Ovary (tissue), 9 donors: ENCODE measurements around the gene CHRNB1. TPM values are rescaled to one million over a fixed set of nuclear protein-coding genes. Genes with fewer than 3 reads are reported as not detected.

Source experiments
- DNase-seq, 5 donors: peaks; one replicate each; pipeline ENCODE4 v3.0.0-alpha.2; 2019 to 2020
- H3K27ac ChIP-seq, 2 donors: fragments of 200-600 bp; one replicate each; pipeline versions ENCODE4 v1.5.1 to v1.8.0; 2019 to 2022
- H3K27me3 ChIP-seq: fragments of 200-600 bp; one replicate; pipeline ENCODE4 v1.8.0; 2022
- H3K36me3 ChIP-seq: fragments of 200-600 bp; sonication (generic); one replicate; pipeline ENCODE4 v1.5.1; 2019
- H3K4me1 ChIP-seq: one replicate; pipeline ENCODE4 v1.8.1; 2013; ENCODE audit warnings: mild to moderate bottlenecking, moderate library complexity; ENCODE audit not compliant: insufficient read depth
- H3K4me3 ChIP-seq: fragments of 200-600 bp; sonication (generic); one replicate; pipeline ENCODE4 v1.5.1; 2017
- H3K9me3 ChIP-seq, 2 donors: fragments of 200-600 bp in 1 of 2; sonication (generic) in 1 of 2; one replicate each; pipeline versions ENCODE4 v1.5.1 to v1.8.1; 2013 to 2019; ENCODE audit warnings: mild to moderate bottlenecking in 1 of 2, moderate library complexity in 1 of 2
- EP300 ChIP-seq: sonication (generic); formaldehyde crosslinking; IDR thresholded peaks from one replicate; pipeline ENCODE4 v1.6.1; 2017; ENCODE audit warnings: antibody characterized with exemption
- POLR2A ChIP-seq: fragments of 450-650 bp; IDR thresholded peaks from one replicate; pipeline ENCODE4 v1.6.1; 2017; ENCODE audit warnings: antibody characterized with exemption, mild to moderate bottlenecking, moderate library complexity
- WGBS, 3 donors: extraction: QIAGEN DNeasy Blood & Tissue Kit in 1 of 3; methylation state at CpG; one replicate each; pipeline versions ENCODE4 v1.1.5 to v1.1.7; 2013 to 2017; 5-methylcytosine and 5-hydroxymethylcytosine counted together
- intact Hi-C, 4 donors: fragments of 100-400 bp; cut with DNase I; formaldehyde crosslinking; loops; one replicate each; pipeline versions ENCODE4 v1.11.0 to v1.15.1; 2022 to 2023
- polyA plus RNA-seq, 2 donors: library from polyadenylated mRNA; stranded (reverse); fragments of 200-250 nt in 1 of 2; fragments of 350-450 nt in 1 of 2; fragmentation: Illumina TruSeq in 1 of 2; extraction: RNeasy Lipid Tissue Mini Kit (QIAGEN cat#74804) in 1 of 2; gene quantifications; one replicate each; pipeline ENCODE4 v1.2.3, GENCODE V29; 2013 to 2014
- total RNA-seq, 7 donors: library from RNA; depleted of rRNA in 2 of 7; stranded (reverse); fragments of >200 nt in 2 of 7; fragmentation: NEBNext Ultra II Directional in 3 of 7; extraction: Animal tissue kit (Norgen Biotek cat#: 25700) in 3 of 7; gene quantifications; one replicate each; pipeline versions ENCODE4 v1.1.0 to v1.2.4, GENCODE V29; 2016 to 2023
- TF ChIP-seq, protein P1 (sequence below), 3 donors: fragments of 450-650 bp in 2 of 3; fragments of 200-600 bp in 1 of 3; IDR thresholded peaks; one replicate each; pipeline versions ENCODE4 v1.5.1 to v1.8.0; 2016 to 2022; ENCODE audit warnings: antibody characterized with exemption in 3 of 3, mild to moderate bottlenecking in 1 of 3
- donor health status: DM: no; HTN: no; CAD: no; lungs with moderate emphysema.
- donor health status: DM: no; HTN: no; CAD: no.
- donor health status: Bipolar disorder and iron deficiency.
- donor health status: DM: yes; HTN: yes; CAD: no.
- donor health status: DM: no; HTN: no; CAD: no.
- donor health status: DM: yes; HTN: yes; CAD: no.

CHRNB1 gene
- total and polyA plus RNA-seq, 9 donors = 3.2 to 13.5 (median 7.6) TPM

GRCh38 chr17:7426203-7426863 lies 18.5 kb upstream of the CHRNB1 start:
- Histone ChIP-seq H3K27me3 (no peaks in the 10 kb centered on the region), H3K36me3 (no peaks in the 10 kb centered on the region), H3K27ac (no peak overlapping the region), H3K4me3 (no peak overlapping the region), H3K4me1 (no peaks in the 10 kb centered on the region), H3K9me3 (no peaks in the 10 kb centered on the region)
- 93 to 95% (median 94%) methylated on average over 30 to 33 of the region's 33 CpGs for WGBS, 3 donors
- TF ChIP-seq POLR2A = no peak
- intact Hi-C loops = no loop called here
- no peak for DNase-seq

DNA sequence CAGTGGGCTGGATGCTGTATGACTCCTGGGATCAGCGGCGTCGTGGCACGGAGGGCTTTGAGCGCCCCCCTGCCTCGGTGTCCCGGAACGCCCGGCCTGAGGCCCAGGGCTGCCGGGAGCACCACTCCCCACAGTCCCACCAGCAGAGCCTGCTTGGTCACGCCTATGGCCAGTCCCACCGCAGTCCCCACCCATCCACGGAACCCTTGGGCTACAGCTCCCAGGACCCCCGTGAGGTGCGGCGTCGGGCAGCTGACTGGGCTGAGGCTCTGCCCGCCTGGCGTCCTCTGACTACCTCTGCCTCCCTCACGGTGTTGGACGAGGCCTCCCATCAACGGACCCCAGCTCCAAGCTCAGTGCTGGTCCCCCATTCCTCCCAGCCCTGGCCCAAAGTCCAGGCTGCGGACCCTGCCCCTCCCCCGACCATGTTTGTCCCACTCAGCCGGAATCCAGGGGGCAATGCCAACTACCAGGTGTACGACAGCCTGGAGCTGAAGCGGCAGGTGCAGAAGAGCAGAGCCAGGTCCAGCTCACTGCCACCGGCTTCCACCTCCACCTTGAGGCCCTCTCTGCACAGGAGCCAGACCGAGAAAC lies 17.9 kb upstream of the CHRNB1 start:
- intact Hi-C loops = no loop called here
- no peak overlapping the region for H3K27ac ChIP-seq
- no peak overlapping the region for H3K4me3 ChIP-seq
- no peaks in the 10 kb centered on the region for H3K27me3 ChIP-seq
- no peak for DNase-seq
- H3K4me1 ChIP-seq = no peaks in the 10 kb centered on the region
- no peaks in the 10 kb centered on the region for H3K9me3 ChIP-seq
- TF ChIP-seq EP300 (no peak), POLR2A (no peak)
- TF ChIP-seq, protein P1, sequence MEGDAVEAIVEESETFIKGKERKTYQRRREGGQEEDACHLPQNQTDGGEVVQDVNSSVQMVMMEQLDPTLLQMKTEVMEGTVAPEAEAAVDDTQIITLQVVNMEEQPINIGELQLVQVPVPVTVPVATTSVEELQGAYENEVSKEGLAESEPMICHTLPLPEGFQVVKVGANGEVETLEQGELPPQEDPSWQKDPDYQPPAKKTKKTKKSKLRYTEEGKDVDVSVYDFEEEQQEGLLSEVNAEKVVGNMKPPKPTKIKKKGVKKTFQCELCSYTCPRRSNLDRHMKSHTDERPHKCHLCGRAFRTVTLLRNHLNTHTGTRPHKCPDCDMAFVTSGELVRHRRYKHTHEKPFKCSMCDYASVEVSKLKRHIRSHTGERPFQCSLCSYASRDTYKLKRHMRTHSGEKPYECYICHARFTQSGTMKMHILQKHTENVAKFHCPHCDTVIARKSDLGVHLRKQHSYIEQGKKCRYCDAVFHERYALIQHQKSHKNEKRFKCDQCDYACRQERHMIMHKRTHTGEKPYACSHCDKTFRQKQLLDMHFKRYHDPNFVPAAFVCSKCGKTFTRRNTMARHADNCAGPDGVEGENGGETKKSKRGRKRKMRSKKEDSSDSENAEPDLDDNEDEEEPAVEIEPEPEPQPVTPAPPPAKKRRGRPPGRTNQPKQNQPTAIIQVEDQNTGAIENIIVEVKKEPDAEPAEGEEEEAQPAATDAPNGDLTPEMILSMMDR (IDR thresholded peaks at IDR 0.05) = no peak
- 89 to 92% (median 91%) methylated on average over 26 to 29 of the region's 29 CpGs for WGBS, 3 donors
- no peaks in the 10 kb centered on the region for H3K36me3 ChIP-seq

DNA sequence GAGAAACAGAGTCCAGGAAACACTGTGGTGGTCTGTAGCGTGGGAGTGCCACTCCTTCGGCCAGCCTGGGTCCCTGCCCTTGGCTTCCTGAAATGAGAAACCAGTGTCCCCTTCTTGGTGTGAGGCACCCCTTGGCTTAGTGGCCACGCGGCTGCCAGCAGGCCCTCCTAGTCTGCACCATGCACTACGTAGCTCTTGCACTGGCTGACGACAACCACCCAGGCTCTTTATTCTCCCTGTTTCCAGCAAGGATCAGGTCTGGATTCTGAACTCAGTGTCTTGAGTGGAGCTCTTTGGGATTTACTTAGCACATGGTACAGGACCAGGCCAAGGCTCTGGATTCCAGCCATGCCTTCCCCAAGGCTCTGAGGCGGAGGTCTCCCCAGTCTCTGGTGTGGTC lies 17.3 kb upstream of the CHRNB1 start:
- H3K36me3 ChIP-seq = no peaks in the 10 kb centered on the region
- no peak for DNase-seq
- H3K27ac ChIP-seq = no peak overlapping the region
- TF ChIP-seq, protein P1 (IDR thresholded peaks at IDR 0.05) = no peak
- TF ChIP-seq EP300 (no peak), POLR2A (no peak)
- no peak overlapping the region for H3K4me3 ChIP-seq
- intact Hi-C loops = no loop called here
- no peaks in the 10 kb centered on the region for H3K9me3 ChIP-seq
- WGBS, 3 donors = 79 to 88% (median 82%) methylated on average over 7 of the region's 7 CpGs
- H3K4me1 ChIP-seq = no peaks in the 10 kb centered on the region
- H3K27me3 ChIP-seq = no peaks in the 10 kb centered on the region

DNA sequence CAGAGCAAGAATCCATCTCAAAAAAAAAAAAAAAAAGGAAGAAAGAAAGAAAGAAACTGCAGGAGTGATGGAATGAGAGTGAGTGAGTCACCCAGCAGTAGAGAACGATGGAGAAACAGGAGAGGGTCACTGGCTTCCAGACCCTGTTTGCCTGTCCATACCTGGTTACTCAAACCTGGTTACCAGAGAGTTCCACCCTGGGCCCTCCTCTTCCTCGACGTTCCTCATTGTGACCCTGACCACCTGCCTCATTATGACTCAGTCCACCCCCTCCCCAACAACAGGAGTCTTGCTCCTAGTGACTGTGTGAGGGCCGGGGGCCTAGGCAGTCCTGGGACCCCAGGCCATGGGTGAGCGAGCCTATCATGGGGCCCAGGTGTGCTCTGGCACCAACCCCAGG lies 16.3 kb upstream of the CHRNB1 start, which contains the start of gene SPEM3:
TSS of gene SPEM3 (plus strand) at position 301 of the 400 bp plus-strand sequence. CDS start at position 347, 46 bp downstream.
- Histone ChIP-seq H3K27ac (no peak within 1 kb of the TSS), H3K36me3 (no peaks in the 10 kb centered on the region), H3K9me3 (no peaks in the 10 kb centered on the region), H3K4me1 (no peaks in the 10 kb centered on the region), H3K4me3 (no peak within 1 kb of the TSS), H3K27me3 (no peaks in the 10 kb centered on the region)
- no peak for DNase-seq
- intact Hi-C loops = no loop called here
- TF ChIP-seq EP300 (no peak), POLR2A (no peak)
- TF ChIP-seq, protein P1 (IDR thresholded peaks at IDR 0.05) = no peak
- WGBS, 3 donors = 54 to 60% (median 56%) methylated on average over 5 of the region's 5 CpGs

GRCh38 chr17:7429722-7430121 lies 15.1 kb upstream of the CHRNB1 start:
- 89 to 90% (median 90%) methylated on average over 10 of the region's 10 CpGs for WGBS, 3 donors

More at GRCh38 chr17:7429722-7430121, 15.1 kb upstream of the CHRNB1 start:
- TF ChIP-seq POLR2A (no peak), EP300 (no peak)
- TF ChIP-seq, protein P1 (IDR thresholded peaks at IDR 0.05) = no peak
- no peaks in the 10 kb centered on the region for H3K4me1 ChIP-seq
- H3K27ac ChIP-seq = no peak overlapping the region
- no peaks in the 10 kb centered on the region for H3K27me3 ChIP-seq
- intact Hi-C loops = loop anchor here in 2 of 4 donors (10.0 kb wide), 1 partner anchor 75 kb away; the partner anchor contains the start of genes KCTD11 (in 2 of the 2) and TMEM95 (in 2 of the 2)
- H3K36me3 ChIP-seq = no peaks in the 10 kb centered on the region
- H3K4me3 ChIP-seq = no peak overlapping the region
- no peaks in the 10 kb centered on the region for H3K9me3 ChIP-seq
- DNase-seq = no peak
